Measurements from ENCODE around the gene TOX3.

The TOX3 gene

GRCh38 chr16:52563767-52564611 is 17.0 kb upstream of the TOX3 start:
- no peak for DNase-seq

GRCh38 chr16:52562770-52563169 is 15.8 kb upstream of the TOX3 start:
- no peak for DNase-seq

GRCh38 chr16:52561910-52562741 is 15.2 kb upstream of the TOX3 start:
- DNase-seq = no peak

- DNase-seq = no peak
These were observed 11.5 kb upstream of the TOX3 start for GRCh38 chr16:52558448-52558847.

- no peak for DNase-seq
These were observed 10.3 kb upstream of the TOX3 start for GRCh38 chr16:52557236-52557635.

GRCh38 chr16:52556083-52556482 is 9.1 kb upstream of the TOX3 start:
- DNase-seq = no peak

- DNase-seq = no peak
These were observed 8.6 kb upstream of the TOX3 start for GRCh38 chr16:52555572-52555971.

- DNase-seq = no peak
These were observed 7.4 kb upstream of the TOX3 start for GRCh38 chr16:52554334-52554733.

GRCh38 chr16:52553322-52553721 is 6.4 kb upstream of the TOX3 start:
- DNase-seq = no peak

- no peak for DNase-seq
These were observed 5.7 kb upstream of the TOX3 start for GRCh38 chr16:52552643-52553042.

- no peak for DNase-seq
These were observed 2.2 kb upstream of the TOX3 start for GRCh38 chr16:52549011-52549692.

GRCh38 chr16:52548261-52549010 is 1.5 kb upstream of the TOX3 start:
- no peak for DNase-seq

- no peak for DNase-seq
These were observed 882 bp upstream of the TOX3 start for GRCh38 chr16:52547834-52548215.

- DNase-seq = no peak
These were observed 496 bp downstream of the TOX3 start for GRCh38 chr16:52546291-52547003.

- no peak for DNase-seq
These were observed 1.1 kb downstream of the TOX3 start for GRCh38 chr16:52545898-52546266.

GRCh38 chr16:52545222-52545897 is 1.6 kb downstream of the TOX3 start:
- no peak for DNase-seq

- no peak for DNase-seq
These were observed 2.2 kb downstream of the TOX3 start for GRCh38 chr16:52544703-52545102.

- no peak for DNase-seq
These were observed 3.3 kb downstream of the TOX3 start for GRCh38 chr16:52543654-52544053.

- DNase-seq = no peak
These were observed 6.0 kb downstream of the TOX3 start for GRCh38 chr16:52540910-52541309.

- DNase-seq = no peak
These were observed 7.8 kb downstream of the TOX3 start for GRCh38 chr16:52539191-52539590.

- no peak for DNase-seq
These were observed 8.4 kb downstream of the TOX3 start for GRCh38 chr16:52538511-52538910.

GRCh38 chr16:52537516-52537915 is 9.4 kb downstream of the TOX3 start:
- no peak for DNase-seq
